Gastrocnemius medialis (tissue), 4 donors: ENCODE results near the gene MORN1.

ENCODE experiments used
- POLR2A ChIP-seq, 2 donors: fragments of 450-650 bp; IDR thresholded peaks; one replicate each; pipeline ENCODE4 v1.6.1; 2017; ENCODE audit warnings: antibody characterized with exemption in 2 of 2, mild to moderate bottlenecking in 2 of 2, moderate library complexity in 2 of 2
- TF ChIP-seq, protein P1 (sequence below), 5 experiments: fragments of 450-650 bp in 3 of 5; fragments of 200-600 bp in 2 of 5; sonication (generic) in 2 of 5; IDR thresholded peaks in 4 of 5; conservative IDR thresholded peaks in 1 of 5; 1 replicate in 4 of 5; 2 replicates in 1 of 5; pipeline ENCODE4 v1.5.1; 2016 to 2019; ENCODE audit warnings: antibody characterized with exemption in 5 of 5, mild to moderate bottlenecking in 3 of 5, moderate library complexity in 3 of 5

DNA sequence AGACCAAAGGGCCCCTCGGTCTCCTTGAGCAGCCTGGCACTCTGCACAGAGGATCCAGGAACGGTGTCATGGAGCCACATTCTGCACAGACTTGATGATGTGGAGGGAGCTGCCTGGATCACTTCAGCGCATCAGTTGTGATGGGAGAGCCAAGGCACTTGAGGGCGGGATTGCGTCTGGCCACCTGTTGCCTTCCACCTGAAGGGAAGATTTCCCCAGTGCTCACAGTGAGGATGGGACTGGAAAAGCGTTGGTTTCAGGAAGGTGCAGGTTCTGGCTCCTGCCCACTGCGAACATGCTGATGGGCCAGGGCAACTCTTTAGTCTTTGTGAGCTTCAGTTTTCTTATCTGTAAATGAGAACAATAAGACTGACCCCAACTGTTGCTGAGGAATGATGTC, 2.9 kb upstream of the MORN1 start:
- no peak for TF ChIP-seq POLR2A (IDR thresholded peaks at IDR 0.05)
- TF ChIP-seq, protein P1, sequence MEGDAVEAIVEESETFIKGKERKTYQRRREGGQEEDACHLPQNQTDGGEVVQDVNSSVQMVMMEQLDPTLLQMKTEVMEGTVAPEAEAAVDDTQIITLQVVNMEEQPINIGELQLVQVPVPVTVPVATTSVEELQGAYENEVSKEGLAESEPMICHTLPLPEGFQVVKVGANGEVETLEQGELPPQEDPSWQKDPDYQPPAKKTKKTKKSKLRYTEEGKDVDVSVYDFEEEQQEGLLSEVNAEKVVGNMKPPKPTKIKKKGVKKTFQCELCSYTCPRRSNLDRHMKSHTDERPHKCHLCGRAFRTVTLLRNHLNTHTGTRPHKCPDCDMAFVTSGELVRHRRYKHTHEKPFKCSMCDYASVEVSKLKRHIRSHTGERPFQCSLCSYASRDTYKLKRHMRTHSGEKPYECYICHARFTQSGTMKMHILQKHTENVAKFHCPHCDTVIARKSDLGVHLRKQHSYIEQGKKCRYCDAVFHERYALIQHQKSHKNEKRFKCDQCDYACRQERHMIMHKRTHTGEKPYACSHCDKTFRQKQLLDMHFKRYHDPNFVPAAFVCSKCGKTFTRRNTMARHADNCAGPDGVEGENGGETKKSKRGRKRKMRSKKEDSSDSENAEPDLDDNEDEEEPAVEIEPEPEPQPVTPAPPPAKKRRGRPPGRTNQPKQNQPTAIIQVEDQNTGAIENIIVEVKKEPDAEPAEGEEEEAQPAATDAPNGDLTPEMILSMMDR (IDR thresholded peaks at IDR 0.05 in 4 of 5, conservative IDR thresholded peaks at IDR 0.05 in 1 of 5): no peak
